Choroid plexus epithelial cell (primary cell): ENCODE results near the gene GZMM.

ENCODE experiments used
- DNase-seq: peaks from one replicate; pipeline ENCODE4 v3.0.0-alpha.2; 2010; ENCODE audit warnings: low read depth
- H3K4me3 ChIP-seq: 2 replicates; pipeline ENCODE4 v1.5.1; 2011; ENCODE audit warnings: low read depth, mild to moderate bottlenecking, control low read depth, low read length, moderate library complexity
- CTCF ChIP-seq: conservative IDR thresholded peaks from 2 replicates; pipeline ENCODE4 v1.5.1; 2011; ENCODE audit warnings: low read depth, mild to moderate bottlenecking, control low read depth, inconsistent platforms, low read length, moderate library complexity

Gene GZMM

GRCh38 chr19:570251-570686 lies 26.4 kb downstream of the GZMM start:
- TF ChIP-seq CTCF, result no peak
- no peak for DNase-seq
- no peak overlapping the region for H3K4me3 ChIP-seq

GRCh38 chr19:570937-571565 lies 27.2 kb downstream of the GZMM start:
- no peak for TF ChIP-seq CTCF
- DNase-seq, result no peak

GRCh38 chr19:571566-571974 lies 27.7 kb downstream of the GZMM start:
- peak overlapping the region; percentile 64 for H3K4me3 ChIP-seq
- TF ChIP-seq CTCF, result no peak
- peak; percentile 47 for DNase-seq

More at GRCh38 chr19:570937-571565, 27.2 kb downstream of the GZMM start:
- peak overlapping the region; percentile 64 for H3K4me3 ChIP-seq

GRCh38 chr19:572140-572742 lies 28.4 kb downstream of the GZMM start, which contains the start of gene BSG:
Gene BSG (plus strand): TSS chr19:572596. CDS start chr19:572635, 39 bp downstream.
- peak; percentile 98 for DNase-seq
- peak within 1 kb of the TSS; percentile 72 for H3K4me3 ChIP-seq
- TF ChIP-seq CTCF, result no peak

GRCh38 chr19:572743-573518 lies 29.1 kb downstream of the GZMM start:
- peak; percentile 65 for DNase-seq
- H3K4me3 ChIP-seq, result peak overlapping the region; percentile 72
- no peak for TF ChIP-seq CTCF

- TF ChIP-seq CTCF, result no peak
- no peak for DNase-seq
- peak overlapping the region; percentile 72 for H3K4me3 ChIP-seq
Observed at GRCh38 chr19:573519-573825, 29.6 kb downstream of the GZMM start.
